GM12892 (cell line): ENCODE measurements around the gene OR5AN1.

Source experiments
- POLR2A ChIP-seq: IDR thresholded peaks from 2 replicates; pipeline ENCODE4 v1.6.1; 2011; ENCODE audit warnings: low read depth, low read length, control low read depth
- POLR2AphosphoS5 ChIP-seq: IDR thresholded peaks from 2 replicates; pipeline ENCODE4 v1.6.1; 2011; ENCODE audit warnings: low read depth, low read length, control low read depth

DNA sequence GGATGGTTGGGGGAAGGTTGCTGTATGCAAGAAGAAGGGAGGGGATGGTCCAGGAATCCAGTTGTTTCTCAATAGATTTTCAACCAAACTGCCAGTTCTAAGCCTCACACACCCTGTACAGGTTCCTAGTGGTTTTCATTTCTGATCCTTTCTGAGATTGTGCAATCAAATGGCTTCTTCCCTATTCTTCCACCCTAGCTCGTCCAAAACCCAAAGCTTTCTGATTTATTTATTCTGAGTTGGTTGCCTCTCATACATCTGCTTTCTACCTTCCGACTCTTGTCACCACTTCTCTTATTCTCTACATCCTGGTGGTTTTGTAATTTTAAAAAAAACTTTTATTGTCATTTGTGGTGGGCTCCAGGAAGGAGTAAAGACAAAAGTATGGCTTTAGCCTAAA lies 55.0 kb downstream of the OR5AN1 start:
- TF ChIP-seq POLR2A (no peak), POLR2AphosphoS5 (no peak)
